GM15510 (cell line): ENCODE data around the gene ATXN7L3.

Experiments used
- POLR2A ChIP-seq: IDR thresholded peaks from 3 replicates; pipeline ENCODE4 v1.6.1; 2011; ENCODE audit warnings: borderline replicate concordance; ENCODE audit not compliant: insufficient read length; ENCODE audit errors: extremely low read depth

ATXN7L3 gene, protein sequence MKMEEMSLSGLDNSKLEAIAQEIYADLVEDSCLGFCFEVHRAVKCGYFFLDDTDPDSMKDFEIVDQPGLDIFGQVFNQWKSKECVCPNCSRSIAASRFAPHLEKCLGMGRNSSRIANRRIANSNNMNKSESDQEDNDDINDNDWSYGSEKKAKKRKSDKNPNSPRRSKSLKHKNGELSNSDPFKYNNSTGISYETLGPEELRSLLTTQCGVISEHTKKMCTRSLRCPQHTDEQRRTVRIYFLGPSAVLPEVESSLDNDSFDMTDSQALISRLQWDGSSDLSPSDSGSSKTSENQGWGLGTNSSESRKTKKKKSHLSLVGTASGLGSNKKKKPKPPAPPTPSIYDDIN

DNA sequence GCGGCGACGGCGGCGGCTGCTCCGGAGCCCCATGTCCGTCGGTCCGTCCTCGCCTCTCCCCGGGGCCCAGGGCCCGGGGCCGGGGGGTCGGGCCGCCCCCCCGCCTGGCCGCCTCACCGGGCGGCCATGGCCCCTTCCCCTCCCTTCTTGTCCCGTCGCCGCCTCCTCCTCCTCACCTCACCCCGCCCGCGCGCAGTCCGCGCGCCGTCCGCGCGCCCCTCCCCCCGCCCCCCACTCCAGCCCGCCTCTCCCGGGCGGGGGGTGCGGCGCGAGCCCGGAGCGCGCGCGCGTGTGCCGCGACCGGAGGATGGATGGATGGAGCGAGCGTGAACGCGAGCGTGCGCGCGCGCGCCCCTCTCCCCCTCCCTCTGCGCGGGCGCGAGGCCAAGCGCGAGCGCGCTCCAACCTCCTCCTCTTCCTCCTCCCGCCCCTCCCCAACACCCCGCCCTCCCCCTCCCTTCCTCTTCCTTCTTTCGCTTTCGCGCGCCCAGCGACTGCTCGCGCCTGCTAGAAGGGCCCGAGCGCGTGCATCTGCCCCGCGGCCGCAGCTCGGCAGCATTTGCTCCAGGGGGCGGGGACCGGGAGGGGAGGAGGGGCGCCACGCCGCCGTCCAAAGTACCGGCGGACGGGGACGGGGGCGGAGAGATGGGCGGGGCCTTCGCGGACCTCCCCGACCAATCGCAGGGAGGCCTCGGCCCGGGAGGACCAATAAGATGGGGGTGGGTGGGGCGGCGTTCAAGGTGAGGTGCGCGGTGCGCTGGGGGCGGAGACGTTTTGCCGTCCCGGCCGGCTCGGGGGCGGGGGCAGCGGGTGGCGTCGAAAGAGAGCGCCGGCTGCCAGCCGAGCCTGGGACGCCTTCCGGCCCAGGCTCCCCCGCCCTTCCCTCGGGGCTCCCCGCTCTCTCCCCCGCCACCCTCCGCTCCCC is at the start of gene ATXN7L3:
TSS of gene ATXN7L3 (minus strand) at position 332 of the 925 bp plus-strand sequence. CDS start 1,814 bp downstream, outside the sequence.
- peak; percentile 63 for TF ChIP-seq POLR2A

DNA sequence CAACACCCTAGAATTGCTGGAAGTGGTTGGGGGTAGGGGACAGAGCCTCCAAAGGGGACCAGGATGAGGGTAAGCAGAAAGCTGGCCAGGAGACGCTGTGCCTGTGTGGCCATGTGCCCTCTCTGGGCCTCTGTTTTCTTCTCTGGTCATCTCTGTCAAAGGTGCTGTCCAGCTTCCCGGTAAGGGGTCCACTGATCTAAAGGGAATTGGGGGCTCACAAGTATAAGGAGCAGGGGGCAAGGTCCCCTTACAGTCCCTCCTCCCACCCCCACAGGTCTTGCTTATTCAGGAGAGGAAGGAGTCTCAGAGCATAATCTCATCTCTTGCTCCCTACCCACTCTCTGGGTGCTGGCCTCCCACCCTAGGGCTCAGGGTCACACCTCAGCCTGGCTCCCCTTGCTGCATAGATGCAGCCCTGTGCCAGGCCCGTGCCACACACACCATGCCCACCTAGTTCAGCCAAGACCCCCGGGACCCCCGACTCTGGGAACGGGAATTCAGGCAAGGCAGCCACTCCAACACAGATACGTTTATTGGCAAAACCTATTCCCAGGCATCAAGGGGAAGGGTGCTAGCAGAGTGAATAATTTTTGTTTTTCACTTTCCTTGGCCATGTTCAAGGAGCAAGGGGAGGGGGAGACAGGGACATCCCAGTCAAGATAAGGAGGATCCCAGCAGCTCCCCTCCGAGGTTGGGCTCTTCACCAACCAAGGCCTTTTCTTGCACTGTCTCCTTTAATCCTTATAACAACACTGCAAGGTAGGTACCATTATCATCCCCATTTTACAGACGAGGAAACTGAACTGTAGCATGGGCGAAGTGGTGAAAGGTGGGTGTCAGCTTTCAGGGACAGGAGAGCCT is 48.4 kb upstream of the ATXN7L3 start:
- TF ChIP-seq POLR2A = no peak

DNA sequence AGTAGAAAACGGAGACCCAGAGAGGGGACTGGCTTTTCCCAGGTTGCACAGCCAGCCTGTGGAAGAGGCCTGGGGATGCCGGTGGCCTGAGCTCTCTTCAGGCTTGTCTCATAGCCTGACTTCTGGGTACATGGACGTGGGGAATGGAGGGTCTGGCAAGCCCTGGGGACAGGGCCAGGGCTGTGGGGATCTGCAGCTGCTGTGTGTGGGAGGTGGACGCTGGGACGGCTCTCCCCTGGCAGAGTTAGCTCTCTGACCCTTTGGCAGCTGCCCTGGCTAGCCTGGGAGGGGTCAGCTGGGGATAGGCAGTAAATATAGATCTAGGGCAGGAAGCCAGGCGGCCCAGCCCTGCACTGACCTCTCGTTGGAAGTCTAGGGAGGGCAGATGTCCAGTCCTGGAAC is 47.8 kb upstream of the ATXN7L3 start:
- TF ChIP-seq POLR2A = no peak

DNA sequence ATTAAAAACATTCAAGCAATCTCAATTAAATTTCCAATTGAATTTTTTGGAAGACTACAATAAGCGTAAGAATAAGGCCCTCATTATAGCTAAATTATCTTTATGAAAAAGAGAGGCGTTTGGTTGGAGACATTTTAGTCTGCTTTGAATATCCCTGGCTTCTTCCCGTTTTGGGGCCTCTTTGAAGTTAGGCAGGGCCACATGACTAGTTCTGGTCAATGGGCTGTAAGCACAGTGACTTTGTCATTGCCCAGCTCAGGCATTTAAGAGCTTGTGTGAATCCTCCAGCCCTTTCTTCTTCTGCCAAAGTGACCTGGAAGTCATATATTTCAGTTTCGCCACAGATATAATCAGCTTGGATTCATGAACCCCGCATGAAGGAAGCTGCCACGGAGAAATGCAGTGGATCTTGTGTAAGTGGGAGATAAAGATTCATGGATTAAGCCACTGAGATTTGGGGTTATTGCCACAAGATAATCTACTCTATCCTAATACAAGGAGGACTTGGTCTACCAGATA is 41.5 kb upstream of the ATXN7L3 start:
- no peak for TF ChIP-seq POLR2A

DNA sequence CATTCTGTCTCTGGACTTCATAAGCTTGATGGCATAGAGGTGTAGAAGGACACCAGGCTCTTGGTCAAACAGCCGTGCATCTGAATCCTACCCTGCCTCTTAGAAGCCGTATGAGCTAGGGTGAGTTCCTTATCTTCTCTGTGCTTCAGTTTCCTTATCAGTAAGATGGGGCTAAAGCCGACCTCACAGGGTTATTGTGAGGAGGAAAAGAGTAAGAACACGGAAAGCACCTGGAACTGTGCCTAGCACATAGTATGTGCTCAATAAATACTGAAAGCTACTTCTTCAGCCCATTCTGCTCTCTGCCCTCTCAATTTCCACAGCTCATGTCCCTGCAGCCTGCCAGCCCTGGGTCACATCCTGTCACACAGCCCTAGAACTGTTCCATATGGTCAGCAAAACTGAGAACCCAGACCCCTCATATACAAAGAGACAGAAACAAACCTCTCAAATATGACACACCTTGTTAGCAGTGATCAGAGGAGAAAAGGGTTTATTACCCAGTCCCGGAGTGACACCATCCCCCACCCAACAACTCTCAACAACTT is 36.8 kb upstream of the ATXN7L3 start:
- no peak for TF ChIP-seq POLR2A

DNA sequence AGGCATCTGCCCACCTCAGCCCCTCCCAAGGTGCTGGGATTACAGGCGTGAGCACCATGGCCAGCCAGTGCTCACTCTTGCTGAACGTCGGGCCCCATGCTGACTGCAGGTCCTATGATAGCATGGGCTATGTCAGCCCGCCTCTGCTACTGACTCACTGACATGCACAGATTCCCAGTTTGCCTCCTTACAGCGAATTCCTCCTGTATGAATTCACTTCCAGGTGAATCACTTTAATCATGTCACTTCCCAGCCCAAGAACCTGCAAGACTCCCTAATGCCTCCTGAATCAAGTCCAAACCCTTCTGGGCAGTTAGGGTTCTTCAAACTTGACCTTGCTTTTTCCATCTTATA is 35.9 kb upstream of the ATXN7L3 start:
- no peak for TF ChIP-seq POLR2A

DNA sequence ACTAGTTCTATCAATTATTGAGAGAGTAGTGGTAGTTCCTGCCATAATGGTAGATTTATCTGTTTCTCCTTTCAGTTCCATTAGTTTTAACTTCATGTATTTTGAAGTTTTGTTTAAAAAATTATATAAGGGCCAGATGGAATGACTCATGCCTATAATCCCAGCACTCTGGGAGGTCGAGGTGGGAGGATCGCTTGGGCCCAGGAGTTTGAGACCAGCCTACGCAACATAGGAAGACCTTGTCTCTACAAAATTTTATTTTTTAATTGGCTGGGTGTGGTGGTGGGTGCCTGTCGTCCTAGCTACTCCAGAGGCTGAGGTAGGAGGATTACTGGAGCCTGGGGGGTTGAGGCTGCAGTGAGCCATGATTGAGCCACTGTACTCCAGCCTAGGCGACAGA is 33.9 kb upstream of the ATXN7L3 start:
- TF ChIP-seq POLR2A = no peak

DNA sequence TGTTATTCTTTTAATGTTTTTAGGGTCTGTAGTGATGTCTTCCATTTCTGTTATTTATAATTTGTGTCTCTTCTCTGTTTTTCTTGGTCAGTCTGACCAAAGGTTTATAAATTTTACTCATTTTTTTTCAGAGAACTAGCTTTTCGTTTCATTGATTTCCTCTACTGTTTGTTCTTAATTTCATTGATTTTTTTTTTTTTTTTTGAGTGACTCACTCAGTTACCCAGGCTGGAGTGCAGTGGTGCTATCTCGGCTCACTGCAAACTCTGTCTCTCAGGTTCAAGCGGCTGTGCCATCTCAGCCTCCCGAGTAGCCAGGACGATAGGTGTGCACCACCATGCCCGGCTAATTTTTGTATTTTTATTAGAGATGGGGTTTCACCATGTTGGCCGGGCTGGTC is 32.4 kb upstream of the ATXN7L3 start:
- TF ChIP-seq POLR2A = no peak

DNA sequence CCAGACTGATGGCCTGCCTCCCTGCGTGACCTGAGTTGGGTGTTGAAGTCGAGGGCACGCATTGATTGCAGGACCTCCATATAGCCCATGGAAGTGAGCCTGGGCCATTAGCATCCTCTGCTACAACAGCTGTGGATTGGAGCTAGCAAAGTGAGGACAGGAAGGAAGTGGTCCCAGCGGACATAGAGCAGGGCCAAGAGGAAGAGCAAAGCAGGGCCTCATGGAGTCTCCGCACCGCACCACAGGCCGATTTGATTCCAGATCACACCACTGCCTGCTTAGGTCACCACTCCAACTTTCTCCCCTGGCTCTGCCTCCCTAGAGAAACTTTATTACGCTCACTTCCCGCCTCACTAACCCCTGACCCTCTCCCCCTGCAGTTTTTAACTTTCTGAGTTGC is 30.5 kb upstream of the ATXN7L3 start:
- TF ChIP-seq POLR2A = no peak

DNA sequence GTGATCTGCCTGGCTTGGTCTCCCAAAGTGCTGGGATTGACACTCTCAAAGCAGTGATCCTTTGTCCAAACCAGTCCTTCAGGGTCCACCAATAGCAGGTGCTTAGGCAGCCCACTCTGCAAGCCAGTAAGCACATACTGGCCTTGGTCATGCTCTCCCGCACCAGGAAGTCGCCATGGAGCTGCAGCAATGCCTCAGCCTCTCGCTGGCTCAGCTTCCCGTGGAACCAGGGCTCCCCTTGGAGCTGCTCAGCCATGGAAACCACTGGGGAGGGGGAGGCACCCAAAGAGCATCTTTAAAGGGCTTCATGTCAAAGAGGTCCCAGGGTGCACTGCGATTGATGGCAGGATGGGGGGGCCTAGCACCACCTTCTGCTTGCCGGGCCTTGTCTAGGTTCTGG is 29.4 kb upstream of the ATXN7L3 start:
- no peak for TF ChIP-seq POLR2A

DNA sequence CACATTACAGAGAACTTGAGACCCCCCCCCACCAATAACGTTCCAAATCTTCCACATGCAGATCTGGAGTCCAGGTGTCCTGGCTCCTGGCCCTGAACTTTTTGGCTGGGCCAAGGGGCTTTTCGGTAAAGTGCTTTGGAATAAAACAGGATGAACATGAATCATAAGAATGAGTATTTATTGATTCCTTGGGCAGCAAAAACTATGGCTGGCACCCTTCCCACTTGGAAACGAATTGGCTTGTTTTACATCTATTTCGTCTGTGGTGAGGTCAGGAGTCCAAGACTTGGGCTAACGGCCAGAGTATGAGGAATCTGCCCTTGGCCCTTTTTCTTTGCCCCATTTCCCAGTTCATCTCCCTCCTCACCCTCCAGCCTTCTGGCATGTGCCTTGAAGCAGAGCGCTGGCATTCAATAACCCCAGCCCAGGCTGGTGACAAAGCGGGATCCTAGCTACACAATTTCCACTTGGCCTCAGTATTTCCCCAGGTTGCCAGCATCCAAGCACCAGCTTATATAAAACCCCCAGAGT is 23.9 kb upstream of the ATXN7L3 start:
- TF ChIP-seq POLR2A = no peak

DNA sequence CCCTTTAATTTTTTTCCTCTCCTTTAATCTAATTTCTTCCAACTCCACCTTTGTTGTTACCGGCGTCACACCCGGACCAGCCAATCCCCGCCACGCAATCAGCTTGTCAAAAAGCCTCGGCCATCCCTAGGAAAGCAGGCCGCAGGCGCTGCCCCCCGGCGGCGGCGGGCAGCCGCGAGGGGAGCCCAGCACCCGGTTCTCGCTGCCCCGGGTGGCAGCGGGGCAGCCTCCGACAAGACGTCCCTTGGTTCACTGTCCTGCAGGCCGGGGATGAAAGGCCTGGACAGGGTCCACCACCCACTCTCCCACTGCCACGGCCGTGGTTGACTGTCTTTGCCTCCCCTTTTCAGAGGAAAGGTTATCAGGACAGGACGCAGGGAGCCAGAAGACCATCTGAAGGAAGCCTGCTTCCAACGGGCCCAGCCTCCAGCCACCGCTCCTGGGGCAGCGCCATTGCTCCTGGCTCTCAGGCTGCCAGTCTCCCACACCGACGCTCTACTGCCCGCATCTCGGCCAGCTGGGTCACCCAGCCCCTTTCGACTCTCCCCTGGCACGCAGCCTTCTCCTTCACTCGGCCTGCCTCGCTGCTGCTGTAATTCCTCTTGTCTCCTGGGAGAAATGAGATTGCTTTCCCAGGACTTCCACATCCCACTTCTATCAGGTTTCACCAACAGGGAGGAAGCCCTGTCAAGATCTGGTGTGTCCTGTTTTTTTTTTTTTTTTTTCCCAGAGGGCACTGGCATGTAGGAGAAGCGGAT is 22.6 kb upstream of the ATXN7L3 start:
- peak; percentile 32 for TF ChIP-seq POLR2A

DNA sequence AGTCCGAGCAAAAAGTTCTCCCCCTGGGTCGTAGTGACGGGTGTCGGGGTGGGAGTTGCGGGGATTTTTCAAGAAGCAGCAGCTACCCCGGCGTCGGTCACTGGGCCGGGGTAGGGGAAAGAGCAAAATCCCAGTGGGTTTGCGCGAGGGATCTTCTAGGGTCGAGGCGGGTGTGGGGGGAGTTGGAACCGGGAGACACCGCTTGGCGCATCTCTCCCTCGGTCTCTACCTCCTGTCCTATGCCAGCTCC is 22.1 kb upstream of the ATXN7L3 start:
- TF ChIP-seq POLR2A = no peak

DNA sequence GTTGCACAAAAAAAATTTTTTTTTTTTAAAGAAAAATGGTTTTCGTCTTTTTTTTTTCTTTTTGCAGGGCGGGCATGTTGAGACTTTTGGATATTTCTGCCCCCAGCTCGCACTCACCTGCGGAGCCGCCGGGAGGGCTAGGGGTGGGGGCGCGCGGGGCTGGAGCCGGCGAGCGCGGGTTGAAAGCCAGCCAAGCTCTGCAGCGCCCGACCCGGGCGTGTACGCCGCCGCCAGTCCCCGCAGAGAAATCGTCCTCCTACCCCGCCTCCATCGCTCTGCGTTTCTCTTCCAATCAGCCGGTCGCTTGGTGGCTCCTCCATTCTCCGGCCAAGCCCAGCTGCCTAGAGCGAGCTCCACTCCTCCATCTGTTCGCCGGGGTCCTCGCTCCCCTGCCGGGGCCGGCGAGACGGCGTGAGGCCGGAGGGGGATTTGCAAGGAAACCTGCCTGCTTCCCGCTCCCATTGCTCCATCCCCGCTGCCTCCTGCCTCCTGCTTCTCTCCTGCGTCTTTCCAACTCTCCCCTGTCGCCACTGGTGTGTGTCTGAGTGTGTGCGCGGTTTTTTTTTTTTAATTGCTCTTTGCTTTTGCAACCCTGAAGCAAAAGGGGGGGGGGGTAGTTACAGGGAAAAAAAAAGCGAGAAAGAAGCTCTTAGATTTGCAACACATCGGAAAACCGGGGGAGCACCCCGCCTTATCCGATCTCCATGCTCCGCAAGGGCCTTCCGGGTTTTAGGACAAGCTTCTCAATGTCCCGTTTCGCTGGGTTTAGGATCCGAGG is 21.6 kb upstream of the ATXN7L3 start:
- TF ChIP-seq POLR2A = peak; percentile 65
